ENCODE results near the gene SEZ6L2. TPM values are rescaled to one million over a fixed set of nuclear protein-coding genes. Genes with fewer than 3 reads are reported as not detected.

SEZ6L2 gene
- total RNA-seq, 6 experiments from 2014 or later, result 0.15 to 0.56 (median 0.32) TPM

- Histone ChIP-seq H3K27me3 (no peaks in the 10 kb centered on the region), H3K9me3 (no peaks in the 10 kb centered on the region), H3K4me3 (no peak overlapping the region), H3K4me1 (peaks cover 0 to 31% (median 12%) of the 10 kb centered on the region in 4 donors), H3K36me3 (peaks cover 4 to 12% (median 12%) of the 10 kb centered on the region in 4 donors), H3K27ac (peak overlapping the region in 2 of 3 donors; percentile 99 to 100)
- no peak for DNase-seq
- 87% methylated on average over 9 of the region's 9 CpGs for WGBS (ENCODE audit: insufficient coverage, low coverage, low lambda C conversion rate, missing lambda C conversion rate)
- TF ChIP-seq, protein P1, sequence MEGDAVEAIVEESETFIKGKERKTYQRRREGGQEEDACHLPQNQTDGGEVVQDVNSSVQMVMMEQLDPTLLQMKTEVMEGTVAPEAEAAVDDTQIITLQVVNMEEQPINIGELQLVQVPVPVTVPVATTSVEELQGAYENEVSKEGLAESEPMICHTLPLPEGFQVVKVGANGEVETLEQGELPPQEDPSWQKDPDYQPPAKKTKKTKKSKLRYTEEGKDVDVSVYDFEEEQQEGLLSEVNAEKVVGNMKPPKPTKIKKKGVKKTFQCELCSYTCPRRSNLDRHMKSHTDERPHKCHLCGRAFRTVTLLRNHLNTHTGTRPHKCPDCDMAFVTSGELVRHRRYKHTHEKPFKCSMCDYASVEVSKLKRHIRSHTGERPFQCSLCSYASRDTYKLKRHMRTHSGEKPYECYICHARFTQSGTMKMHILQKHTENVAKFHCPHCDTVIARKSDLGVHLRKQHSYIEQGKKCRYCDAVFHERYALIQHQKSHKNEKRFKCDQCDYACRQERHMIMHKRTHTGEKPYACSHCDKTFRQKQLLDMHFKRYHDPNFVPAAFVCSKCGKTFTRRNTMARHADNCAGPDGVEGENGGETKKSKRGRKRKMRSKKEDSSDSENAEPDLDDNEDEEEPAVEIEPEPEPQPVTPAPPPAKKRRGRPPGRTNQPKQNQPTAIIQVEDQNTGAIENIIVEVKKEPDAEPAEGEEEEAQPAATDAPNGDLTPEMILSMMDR (IDR thresholded peaks at IDR 0.05), result no peak
- TF ChIP-seq POLR2A (IDR thresholded peaks at IDR 0.05), result no peak
- ATAC-seq, result no peak
- intact Hi-C loops (cut with DNase I), result no loop called here
Measured at GRCh38 chr16:29860218-29860617, 39.1 kb downstream of the SEZ6L2 start.

DNA sequence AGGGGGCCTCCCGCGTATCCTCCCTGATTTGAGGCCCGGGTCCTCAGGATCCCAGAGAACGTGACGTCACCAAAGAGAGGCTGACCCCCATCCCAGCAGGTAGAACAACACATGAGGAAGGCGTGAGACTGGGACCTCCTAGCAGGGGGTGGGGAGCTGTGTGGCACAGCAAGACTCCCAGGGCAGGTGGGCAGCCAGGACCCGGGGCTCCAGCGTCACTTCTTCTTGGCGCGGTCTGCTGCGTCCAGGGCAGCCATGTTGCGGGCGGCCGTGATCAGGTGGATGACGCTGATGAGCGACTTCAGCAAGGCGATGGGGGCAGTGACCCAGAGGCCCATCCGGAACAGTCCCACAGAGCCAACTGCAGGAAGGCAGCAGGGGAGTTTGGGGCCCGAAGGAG, 40.4 kb downstream of the SEZ6L2 start:
- H3K4me1 ChIP-seq, result peaks cover 0 to 31% (median 12%) of the 10 kb centered on the region in 4 donors
- H3K9me3 ChIP-seq, result no peaks in the 10 kb centered on the region
- TF ChIP-seq, protein P1 (IDR thresholded peaks at IDR 0.05), result no peak
- no peak for TF ChIP-seq POLR2A (IDR thresholded peaks at IDR 0.05)
- no peak overlapping the region for H3K4me3 ChIP-seq
- peaks cover 4 to 12% (median 12%) of the 10 kb centered on the region in 4 donors for H3K36me3 ChIP-seq
- WGBS (ENCODE audit: insufficient coverage, low coverage, low lambda C conversion rate, missing lambda C conversion rate), result no CpG with 5 or more reads among the region's 19 CpGs
- peak overlapping the region in 1 of 3 donors; percentile 29 for H3K27ac ChIP-seq
- no peak for DNase-seq
- no peak for ATAC-seq
- no peaks in the 10 kb centered on the region for H3K27me3 ChIP-seq
- intact Hi-C loops (cut with DNase I), result no loop called here

DNA sequence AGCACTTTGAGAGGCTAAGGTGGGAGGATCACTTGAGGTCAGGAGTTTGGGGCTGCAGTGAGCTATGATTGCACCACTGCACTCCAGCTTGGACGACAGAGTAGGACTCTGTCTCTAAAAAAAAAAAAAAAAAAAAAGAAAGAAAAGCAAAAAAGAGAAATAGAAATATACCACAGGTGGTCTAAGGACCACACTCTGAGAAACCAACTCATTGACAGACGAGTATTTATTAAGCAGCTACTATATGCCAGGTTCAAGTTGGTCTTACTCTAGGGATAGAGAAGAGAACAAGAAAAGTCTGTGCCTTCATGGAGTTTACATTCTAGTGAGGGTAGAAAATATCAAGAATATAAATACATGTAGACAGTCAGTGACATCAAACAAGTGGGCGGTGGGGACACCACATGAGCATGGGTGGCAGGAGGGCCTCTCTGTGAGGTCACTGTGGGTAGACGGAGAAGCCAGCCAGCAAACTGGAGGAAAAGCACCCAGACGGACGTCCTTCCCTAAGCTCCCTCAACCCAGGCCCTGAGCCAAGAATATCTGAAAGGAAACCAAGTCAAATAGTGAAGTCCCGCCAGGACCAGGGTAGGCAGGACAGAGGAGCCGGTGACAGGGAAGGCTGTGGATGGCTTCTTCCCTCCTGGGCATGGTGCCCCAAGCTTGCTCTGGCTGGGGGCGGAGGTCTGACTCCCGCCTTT, 41.1 kb downstream of the SEZ6L2 start:
- no peak for TF ChIP-seq POLR2A (IDR thresholded peaks at IDR 0.05)
- TF ChIP-seq, protein P1 (IDR thresholded peaks at IDR 0.05), result no peak
- Histone ChIP-seq H3K4me1 (peaks cover 0 to 31% (median 12%) of the 10 kb centered on the region in 4 donors), H3K27me3 (no peaks in the 10 kb centered on the region), H3K27ac (peak overlapping the region in 1 of 3 donors; percentile 29), H3K4me3 (no peak overlapping the region), H3K36me3 (peaks cover 4 to 12% (median 12%) of the 10 kb centered on the region in 4 donors), H3K9me3 (no peaks in the 10 kb centered on the region)
- ATAC-seq (peak; percentile 19 to 43 (median 32)), DNase-seq (peak; percentile 38 to 82 (median 72))
- intact Hi-C loops (cut with DNase I), result no loop called here
- 30% methylated on average over 7 of the region's 10 CpGs for WGBS (ENCODE audit: insufficient coverage, low coverage, low lambda C conversion rate, missing lambda C conversion rate)

DNA sequence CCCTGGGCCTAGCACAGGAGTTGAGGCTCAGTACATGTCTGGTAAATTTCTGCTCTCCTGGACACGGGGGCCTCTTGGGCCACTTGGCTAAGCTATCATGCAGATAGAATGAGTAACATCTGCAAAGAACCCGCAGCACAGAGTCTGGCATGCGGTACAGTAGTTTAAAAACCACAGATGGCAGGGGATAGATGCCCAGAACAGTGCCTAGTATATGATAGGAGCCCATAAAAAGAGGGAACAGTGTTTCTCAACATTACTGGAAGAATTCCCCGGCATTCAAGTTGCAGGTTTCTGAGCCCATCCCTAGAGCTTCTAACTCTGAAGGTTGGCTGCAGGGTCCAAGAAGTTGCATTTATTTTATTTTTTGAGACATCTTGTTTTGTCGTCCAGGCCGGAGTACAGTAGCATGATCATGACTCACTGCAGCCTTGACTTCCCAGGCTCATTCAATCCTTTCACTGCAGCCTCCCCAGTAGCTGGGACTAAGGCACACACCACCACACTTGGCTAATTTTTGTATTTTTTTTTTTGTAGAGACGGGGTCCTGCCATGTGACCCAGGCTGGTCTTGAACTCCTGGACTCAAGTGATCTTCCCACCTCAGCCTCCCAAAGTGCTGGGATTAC, 42.1 kb downstream of the SEZ6L2 start:
- H3K36me3 ChIP-seq, result peaks cover 4 to 12% (median 12%) of the 10 kb centered on the region in 4 donors
- TF ChIP-seq, protein P1 (IDR thresholded peaks at IDR 0.05), result no peak
- TF ChIP-seq POLR2A (IDR thresholded peaks at IDR 0.05), result no peak
- H3K27ac ChIP-seq, result no peak overlapping the region
- no peaks in the 10 kb centered on the region for H3K9me3 ChIP-seq
- WGBS (ENCODE audit: insufficient coverage, low coverage, low lambda C conversion rate, missing lambda C conversion rate), result 81% methylated on average over 3 of the region's 7 CpGs
- no peak for ATAC-seq
- DNase-seq, result no peak
- H3K27me3 ChIP-seq, result no peaks in the 10 kb centered on the region
- no peak overlapping the region for H3K4me3 ChIP-seq
- peaks cover 0 to 30% (median 12%) of the 10 kb centered on the region in 4 donors for H3K4me1 ChIP-seq
- intact Hi-C loops (cut with DNase I), result no loop called here

All from right lobe of liver (tissue), 6 donors.